Keratinocyte (primary cell): Measurements from ENCODE around the gene GSK3A. TPM values are rescaled to one million over a fixed set of nuclear protein-coding genes. Genes with fewer than 3 reads are reported as not detected.

Source experiments
- DNase-seq: peaks from one replicate; pipeline ENCODE4 v3.0.0-alpha.2; 2011; ENCODE audit warnings: low read depth, missing footprints, low spot score
- FAIRE-seq: peaks from 2 replicates; lab custom pipeline; 2011; peaks lifted over from hg19 to GRCh38; lab: Jason Lieb, UNC
- H2AFZ ChIP-seq: 2 replicates; pipeline ENCODE4 v1.6.0; 2012; ENCODE audit warnings: low read length, control low read depth, inconsistent platforms; ENCODE audit not compliant: control insufficient read depth
- H3K27ac ChIP-seq: 2 replicates; pipeline ENCODE4 v1.5.1; 2011; ENCODE audit warnings: low read length; ENCODE audit not compliant: control insufficient read depth, insufficient read depth
- H3K27me3 ChIP-seq: 3 replicates; pipeline ENCODE4 v1.6.0; 2011; ENCODE audit warnings: low read length; ENCODE audit not compliant: control insufficient read depth, insufficient read depth; ENCODE audit errors: extremely low read depth
- H3K36me3 ChIP-seq, 2 experiments: 2 replicates in 1 of 2; 3 replicates in 1 of 2; pipeline ENCODE4 v1.5.1; 2011; ENCODE audit warnings: low read length in 2 of 2, mild to moderate bottlenecking in 1 of 2; ENCODE audit not compliant: control insufficient read depth in 2 of 2, insufficient read depth in 2 of 2; ENCODE audit errors: extremely low read depth in 1 of 2
- H3K4me1 ChIP-seq: 3 replicates; pipeline ENCODE4 v1.5.1; 2011; ENCODE audit warnings: low read length; ENCODE audit not compliant: control insufficient read depth, insufficient read depth; ENCODE audit errors: extremely low read depth
- H3K4me2 ChIP-seq: 3 replicates; pipeline ENCODE4 v1.6.0; 2011; ENCODE audit warnings: low read depth, low read length; ENCODE audit not compliant: control insufficient read depth, insufficient read depth; ENCODE audit errors: extremely low read depth
- H3K4me3 ChIP-seq, 3 experiments: fragments of 200-600 bp in 1 of 3; sonication (generic) in 1 of 3; 2 replicates in 2 of 3; 3 replicates in 1 of 3; pipeline ENCODE4 v1.5.1; 2011 to 2016; ENCODE audit warnings: low read length in 3 of 3, mild to moderate bottlenecking in 3 of 3, control low read depth in 2 of 3, inconsistent platforms in 1 of 3, low read depth in 1 of 3, mixed read lengths in 1 of 3, mixed run types in 1 of 3, moderate library complexity in 1 of 3; ENCODE audit not compliant: control insufficient read depth in 2 of 3, insufficient read depth in 2 of 3; ENCODE audit errors: extremely low read depth in 1 of 3
- H3K79me2 ChIP-seq: 2 replicates; pipeline ENCODE4 v1.6.0; 2012; ENCODE audit warnings: low read length; ENCODE audit not compliant: control insufficient read depth, insufficient read depth
- H3K9ac ChIP-seq: 3 replicates; pipeline ENCODE4 v1.6.0; 2011; ENCODE audit warnings: low read length; ENCODE audit not compliant: control insufficient read depth, insufficient read depth; ENCODE audit errors: extremely low read depth
- H3K9me1 ChIP-seq: 3 replicates; pipeline ENCODE4 v1.6.0; 2011; ENCODE audit warnings: low read length; ENCODE audit not compliant: control insufficient read depth, insufficient read depth; ENCODE audit errors: extremely low read depth
- H3K9me3 ChIP-seq: 2 replicates; pipeline ENCODE4 v1.5.1; 2012; ENCODE audit warnings: low read depth, low read length; ENCODE audit not compliant: control insufficient read depth
- H4K20me1 ChIP-seq: 3 replicates; pipeline ENCODE4 v1.6.0; 2011; ENCODE audit warnings: low read length; ENCODE audit not compliant: control insufficient read depth, insufficient read depth; ENCODE audit errors: extremely low read depth
- CTCF ChIP-seq, 3 experiments: IDR thresholded peaks in 1 of 3; conservative IDR thresholded peaks in 1 of 3; optimal IDR thresholded peaks in 1 of 3; 2 replicates in 2 of 3; 3 replicates in 1 of 3; pipeline versions ENCODE3 to v1.5.1; 2011; ENCODE audit warnings: low read length in 3 of 3, mild to moderate bottlenecking in 3 of 3, moderate library complexity in 2 of 3, control low read depth in 1 of 3, inconsistent platforms in 1 of 3; ENCODE audit not compliant: insufficient read depth in 2 of 3; ENCODE audit errors: extremely low read depth in 1 of 3
- EZH2 ChIP-seq: IDR thresholded peaks from one replicate; pipeline ENCODE4 v1.6.1; 2012; ENCODE audit warnings: inconsistent platforms, mild to moderate bottlenecking, low read length, moderate library complexity
- dilution Hi-C: fragments of 300-500 bp; cut with MboI; formaldehyde crosslinking; loops from one replicate; pipeline ENCODE4 v1.7.0; 2020; ENCODE audit warnings: low sequenced_read_pairs; ENCODE audit not compliant: extremely low pct_ligation_motif_present
- polyA plus RNA-seq, 5 experiments: library from polyadenylated mRNA; depleted of rRNA in 3 of 5; stranded (reverse) in 3 of 5; stranded (forward) in 1 of 5; unstranded in 1 of 5; fragments of >200 nt; gene quantifications; 1 replicate in 1 of 5; 2 replicates in 3 of 5; 3 replicates in 1 of 5; pipeline versions ENCODE4 v1.2.1 to v1.2.3, GENCODE V29; 2011 to 2012; ENCODE audit warnings: missing spikeins in 2 of 5, low read depth in 1 of 5, low replicate concordance in 1 of 5

Gene GSK3A
- polyA plus RNA-seq, 1 donor (not counting 4 experiments of a cell fraction or from before 2014, with no cell fraction given), result 36.9 TPM

GRCh38 chr19:42185277-42185676 is 57.1 kb downstream of the GSK3A start:
- DNase-seq (no peak), FAIRE-seq (peak; percentile 5)
- Histone ChIP-seq H3K9me1 (no peaks in the 10 kb centered on the region), H3K27ac (no peak overlapping the region), H3K9ac (no peak overlapping the region), H3K36me3 (no peaks in the 10 kb centered on the region), H4K20me1 (no peaks in the 10 kb centered on the region), H3K4me1 (peaks cover 10% of the 10 kb centered on the region), H3K9me3 (no peaks in the 10 kb centered on the region), H3K4me3 (no peak overlapping the region), H2AFZ (no peak overlapping the region), H3K4me2 (no peak overlapping the region), H3K27me3 (no peaks in the 10 kb centered on the region), H3K79me2 (no peaks in the 10 kb centered on the region)
- TF ChIP-seq EZH2 (no peak), CTCF (optimal IDR thresholded peaks at IDR 0.05 in 1 of 3, IDR thresholded peaks at IDR 0.05 in 1 of 3, conservative IDR thresholded peaks at IDR 0.05 in 1 of 3; ENCODE audit: extremely low read depth in 1 of 3, insufficient read depth in 2 of 3, low read length in 3 of 3) (no peak)
- dilution Hi-C loops, result no loop called here

DNA sequence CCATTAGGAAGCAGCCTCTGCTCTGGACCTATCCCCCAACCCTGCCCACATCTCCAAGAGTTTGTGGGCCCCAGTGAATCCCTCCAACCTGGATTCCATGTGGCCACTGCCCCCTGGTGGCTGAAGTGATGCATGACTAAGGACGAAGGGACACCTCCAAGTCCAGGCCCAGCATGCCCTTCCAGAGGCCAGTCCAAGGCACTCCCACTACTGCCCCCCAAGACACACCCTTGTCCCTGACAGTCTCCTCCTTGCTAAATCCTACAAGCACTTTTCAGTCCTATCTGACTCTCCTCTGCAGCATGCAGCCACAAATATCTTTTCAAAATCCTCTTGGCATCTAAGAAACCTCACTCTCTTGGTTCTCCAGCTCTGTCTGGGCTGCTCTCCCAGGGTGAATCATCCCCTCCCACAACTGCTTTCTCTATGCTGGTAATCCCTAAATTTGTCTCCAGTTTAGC is 58.0 kb downstream of the GSK3A start:
- Histone ChIP-seq H3K9me1 (no peaks in the 10 kb centered on the region), H3K27ac (no peak overlapping the region), H3K27me3 (peaks cover 7% of the 10 kb centered on the region), H3K36me3 (no peaks in the 10 kb centered on the region), H3K79me2 (no peaks in the 10 kb centered on the region), H4K20me1 (no peaks in the 10 kb centered on the region), H2AFZ (peak overlapping the region; percentile 71), H3K9ac (no peak overlapping the region), H3K4me2 (peak overlapping the region; percentile 2), H3K9me3 (no peaks in the 10 kb centered on the region), H3K4me1 (peaks cover 10% of the 10 kb centered on the region), H3K4me3 (no peak overlapping the region)
- no peak for DNase-seq
- TF ChIP-seq CTCF (optimal IDR thresholded peaks at IDR 0.05 in 1 of 3, IDR thresholded peaks at IDR 0.05 in 1 of 3, conservative IDR thresholded peaks at IDR 0.05 in 1 of 3; ENCODE audit: extremely low read depth in 1 of 3, insufficient read depth in 2 of 3, low read length in 3 of 3) (peak; percentile 89 to 96 (median 95)), EZH2 (no peak)
- dilution Hi-C loops, result no loop called here
- peak; percentile 87 for FAIRE-seq

Other genes starting within 250 kb of the GSK3A start
- gene ATP1A3, start 248.4 kb downstream of the GSK3A start, polyA plus RNA-seq, result 0.05 to 0.09 TPM in 2 of 3 replicates, not detected in the other
- 0.06 to 0.44 TPM (median 0.17 TPM) in 3 replicates for gene GRIK5, start 172.4 kb downstream of the GSK3A start, polyA plus RNA-seq
- 6.8 to 14.7 TPM (median 13.1 TPM) in 3 replicates for gene ZNF574, start 166.4 kb downstream of the GSK3A start, polyA plus RNA-seq
- gene POU2F2, start 110.2 kb downstream of the GSK3A start, polyA plus RNA-seq, result 7.0 to 9.6 TPM (median 7.1 TPM) in 3 replicates
- 17.1 to 29.8 TPM (median 20.8 TPM) in 3 replicates for gene DEDD2, start 24.9 kb downstream of the GSK3A start, polyA plus RNA-seq
- 5.0 to 9.3 TPM (median 5.4 TPM) in 3 replicates for gene ZNF526, start 22.3 kb downstream of the GSK3A start, polyA plus RNA-seq
- 75.4 to 87.4 TPM (median 83.5 TPM) in 3 replicates for gene ERF, start 12.5 kb upstream of the GSK3A start, polyA plus RNA-seq
- gene CIC, start 26.6 kb upstream of the GSK3A start, polyA plus RNA-seq, result 3.1 to 11.1 TPM (median 3.8 TPM) in 3 replicates
- 0.25 to 0.88 TPM (median 0.35 TPM) in 3 replicates for gene PRR19, start 59.5 kb upstream of the GSK3A start, polyA plus RNA-seq
- gene PAFAH1B3, start 60.0 kb upstream of the GSK3A start, polyA plus RNA-seq, result 27.6 to 55.4 TPM (median 28.3 TPM) in 3 replicates
- gene TMEM145, start 70.7 kb upstream of the GSK3A start, polyA plus RNA-seq, result not detected in 3 replicates
- 4.1 to 7.3 TPM (median 6.1 TPM) in 3 replicates for gene MEGF8, start 83.0 kb upstream of the GSK3A start, polyA plus RNA-seq
- 3.0 to 10.2 TPM (median 5.1 TPM) in 3 replicates for gene CNFN, start 147.7 kb upstream of the GSK3A start, polyA plus RNA-seq
- 5.0 to 9.1 TPM (median 6.1 TPM) in 3 replicates for gene LIPE, start 184.8 kb upstream of the GSK3A start, polyA plus RNA-seq
- gene CXCL17, start 200.3 kb upstream of the GSK3A start, polyA plus RNA-seq, result 0.06 TPM in 1 of 3 replicates, not detected in the others